Ramos (cell line): ENCODE measurements around the gene ERBIN.
"Not testable (repeated sequence)": the region's sequence is repeated elsewhere in the genome, so short reads cannot be mapped to it uniquely, and the experiment has no call there.

Source experiments
- in situ Hi-C: fragments of 300-500 bp; cut with MboI; formaldehyde crosslinking; loops from one replicate; pipeline ENCODE4 v1.14.3; 2022; ENCODE audit warnings: low sequenced_read_pairs; ENCODE audit not compliant: unreplicated experiment

Gene ERBIN

DNA sequence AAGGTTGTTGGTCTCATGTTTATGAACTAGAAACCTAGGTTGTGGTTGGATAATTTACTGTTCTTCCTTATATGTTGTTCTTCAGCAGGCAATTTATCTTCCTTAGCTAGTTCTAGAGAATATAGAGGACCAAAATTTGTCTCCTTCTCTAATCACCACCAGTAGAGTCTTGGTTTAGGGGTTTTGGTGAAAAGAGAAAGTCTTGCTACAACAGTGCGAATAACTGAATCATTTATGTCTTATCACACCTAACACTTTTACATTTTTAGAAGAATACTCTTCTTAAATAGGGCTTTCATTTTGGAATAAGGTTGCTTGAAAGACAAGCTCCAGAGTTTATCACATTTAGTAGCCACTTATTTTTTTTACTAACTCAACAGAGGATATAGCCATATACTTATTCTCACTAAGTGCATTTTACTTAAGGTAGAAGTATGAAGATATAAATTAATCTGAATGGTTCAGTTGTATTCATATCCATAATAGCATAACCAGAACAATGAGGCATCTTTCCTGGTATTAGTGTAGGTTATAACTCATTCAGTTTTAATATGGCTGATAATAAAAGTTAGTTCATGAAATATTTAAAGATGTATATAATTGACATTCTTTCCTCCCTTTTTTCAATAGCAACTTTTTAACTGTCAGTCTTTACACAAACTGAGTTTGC is 67.9 kb downstream of the ERBIN start:
- in situ Hi-C loops = no loop called here

DNA sequence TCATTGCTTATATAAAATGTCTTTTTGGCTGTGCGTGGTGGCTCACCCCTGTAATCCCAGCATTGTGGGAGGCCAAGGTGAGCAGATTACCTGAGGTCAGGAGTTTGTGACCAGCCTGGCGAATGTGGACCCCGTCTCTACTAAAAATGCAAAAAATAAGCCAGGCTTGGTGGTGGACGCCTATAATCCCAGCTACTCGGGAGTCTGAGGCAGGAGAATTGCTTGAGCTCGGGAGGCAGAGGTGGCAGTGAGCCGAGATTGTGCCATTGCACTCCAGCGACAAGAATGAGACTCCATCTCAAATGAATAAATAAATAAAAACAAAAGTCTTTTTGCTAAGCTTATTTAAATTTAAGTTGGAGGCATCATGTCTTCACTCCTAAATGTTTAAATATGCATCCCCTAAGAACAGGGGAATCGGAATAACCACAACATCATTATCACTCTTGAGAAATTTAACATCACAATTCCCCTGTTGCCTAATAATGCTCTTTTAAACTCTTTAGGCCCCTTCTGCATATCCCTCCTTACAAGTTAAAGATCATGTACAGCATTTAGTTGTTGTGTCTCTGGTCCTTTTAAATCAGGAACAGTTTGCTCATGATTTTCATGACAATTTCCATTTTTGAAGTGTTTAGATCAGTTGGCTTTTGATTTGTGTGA is 72.8 kb downstream of the ERBIN start:
- in situ Hi-C loops = no loop called here

DNA sequence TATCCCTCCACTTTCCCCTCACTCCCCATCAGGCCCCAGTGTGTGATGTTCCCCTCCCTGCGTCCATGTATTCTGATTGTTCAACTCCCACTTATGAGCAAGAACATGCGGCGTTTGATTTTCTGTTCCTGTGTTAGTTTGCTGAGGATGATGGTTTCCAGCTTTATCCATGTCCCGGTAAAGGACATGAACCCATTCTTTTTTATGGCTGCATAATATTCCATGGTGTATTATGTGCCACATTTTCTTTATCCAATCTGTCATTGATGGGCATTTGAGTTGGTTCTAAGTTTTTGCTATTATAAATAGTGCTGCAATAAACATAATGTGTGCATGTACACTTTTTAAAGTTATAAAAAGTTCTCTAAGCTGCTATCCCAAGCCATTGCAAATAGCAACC is 75.6 kb downstream of the ERBIN start:
- in situ Hi-C loops = no loop called here

DNA sequence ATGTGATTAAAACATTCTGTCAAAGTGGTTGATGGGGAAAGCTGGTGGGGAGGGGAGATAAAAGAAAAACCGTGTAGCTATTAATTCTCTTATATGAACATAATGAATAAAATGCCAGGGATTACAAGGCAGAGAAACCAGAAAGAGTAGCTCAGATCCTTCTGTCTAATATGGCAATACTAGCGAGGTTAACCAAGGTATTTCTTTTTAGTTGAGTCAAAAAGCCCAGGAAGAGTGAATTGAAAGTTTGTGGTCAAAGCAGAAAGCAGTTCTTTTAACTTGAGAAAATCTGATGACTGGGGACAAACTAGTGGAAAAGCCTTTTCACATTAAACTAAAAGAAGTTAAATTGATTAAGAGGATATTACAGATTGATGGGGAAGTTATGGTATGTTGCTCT is 76.0 kb downstream of the ERBIN start:
- in situ Hi-C loops = no loop called here

DNA sequence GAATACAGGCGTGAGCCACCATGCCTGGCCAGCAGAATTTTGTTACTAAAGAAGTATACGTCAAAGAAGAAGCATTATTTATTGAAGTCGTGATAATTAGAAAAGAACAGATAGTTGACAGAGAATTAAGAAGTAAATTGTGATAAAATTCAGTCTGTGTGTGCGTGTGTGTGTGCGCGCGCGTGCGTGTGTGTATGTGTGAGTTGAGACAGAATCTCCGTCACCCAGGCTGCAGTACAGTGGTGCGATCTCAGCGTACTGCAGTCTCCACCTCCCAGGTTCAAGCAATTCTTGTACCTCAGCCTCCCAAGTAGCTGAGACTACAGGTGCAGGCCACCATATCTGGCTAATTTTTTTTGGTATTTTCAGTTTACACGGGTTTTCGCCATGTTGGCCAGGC is 77.8 kb downstream of the ERBIN start:
- in situ Hi-C loops = no loop called here

DNA sequence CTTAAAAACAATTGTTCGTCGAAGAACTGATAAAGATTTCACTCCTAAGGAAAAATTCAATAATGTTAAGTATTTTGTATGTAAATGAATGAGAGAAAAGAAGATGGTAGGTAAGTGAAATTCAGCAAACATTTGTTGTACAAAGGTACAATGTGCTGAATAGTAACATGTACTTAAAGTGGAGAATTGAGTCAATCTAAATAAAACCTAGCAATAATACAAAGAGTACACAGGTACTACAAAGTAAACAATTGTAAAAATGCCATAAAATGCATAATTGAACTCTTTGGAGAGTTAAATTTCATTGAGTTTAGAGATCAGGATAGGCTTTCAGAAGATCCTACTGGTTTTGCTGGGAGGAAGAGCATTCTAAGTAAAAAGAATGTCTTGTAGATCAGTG is 82.9 kb downstream of the ERBIN start:
- in situ Hi-C loops = no loop called here

DNA sequence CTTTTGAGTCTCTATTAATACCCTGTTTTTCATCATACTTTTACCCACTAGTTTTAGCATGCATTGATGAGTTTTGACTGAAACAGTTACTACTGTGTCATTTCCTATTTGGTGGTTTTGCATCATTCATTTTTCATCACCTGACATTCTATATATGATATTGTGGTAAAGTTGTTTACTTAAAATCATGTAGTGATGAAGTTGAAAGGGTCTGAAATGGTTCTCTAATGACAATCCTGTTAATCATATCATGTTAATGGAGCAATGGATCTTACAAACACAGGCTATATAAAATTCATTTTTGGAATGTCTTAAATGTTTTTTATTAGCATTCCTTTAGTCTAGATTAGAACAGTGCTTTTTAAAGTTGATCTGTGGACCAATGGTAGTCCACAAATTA is 84.1 kb downstream of the ERBIN start:
- in situ Hi-C loops = no loop called here

DNA sequence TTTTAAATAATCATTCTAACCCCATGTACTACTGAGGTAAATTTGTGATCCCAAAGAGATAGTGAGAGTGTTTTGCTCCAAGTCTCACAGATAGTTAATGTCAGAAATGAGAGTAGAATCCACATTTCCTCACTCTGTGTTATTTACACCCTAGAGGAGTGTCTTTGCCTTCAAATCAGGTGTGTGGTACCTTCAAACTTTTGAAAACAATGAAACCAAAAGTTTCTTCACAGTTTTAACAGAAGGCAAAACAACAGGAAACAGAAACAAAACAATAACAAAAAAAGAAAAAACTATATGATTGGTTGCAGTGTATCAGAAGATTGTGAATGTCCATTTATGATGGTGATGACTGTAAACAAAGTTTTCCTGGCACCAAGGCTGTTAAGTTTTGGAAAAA is 85.9 kb downstream of the ERBIN start:
- in situ Hi-C loops = no loop called here

DNA sequence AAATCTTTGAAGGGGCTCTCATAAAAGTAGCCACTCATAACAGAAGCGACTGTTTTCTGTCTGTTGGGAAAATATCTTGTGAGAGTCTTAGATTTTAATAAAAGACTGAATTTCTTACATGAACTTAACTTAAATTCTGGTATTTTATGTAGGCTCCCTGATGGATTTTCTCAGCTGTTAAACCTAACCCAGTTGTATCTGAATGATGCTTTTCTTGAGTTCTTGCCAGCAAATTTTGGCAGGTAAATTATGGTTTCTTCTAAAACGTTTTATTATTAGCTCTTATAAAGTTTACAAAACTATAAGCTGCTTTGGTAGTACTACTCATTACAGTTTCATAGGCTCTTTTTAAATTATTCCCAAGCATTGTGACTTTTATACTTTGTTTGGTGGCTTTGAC is 87.0 kb downstream of the ERBIN start:
- in situ Hi-C loops = no loop called here

DNA sequence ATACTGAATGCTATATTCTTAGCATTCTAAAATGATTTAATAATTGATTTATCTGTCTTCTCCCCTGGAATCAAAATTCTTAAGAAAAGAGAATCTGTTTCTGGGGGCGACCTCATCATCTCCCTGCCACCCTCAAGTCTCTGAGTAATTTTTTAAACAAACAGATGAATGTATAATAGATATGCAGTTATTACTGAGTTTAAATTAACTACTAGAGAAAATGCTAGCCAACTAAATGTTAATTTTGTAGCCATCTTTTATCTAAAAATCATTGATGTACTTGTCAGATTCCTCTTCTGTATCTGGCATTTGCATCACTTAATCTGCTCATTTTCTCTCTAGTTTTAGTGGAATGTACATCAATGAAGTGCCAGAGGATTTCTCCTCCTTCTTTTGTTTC is 87.5 kb downstream of the ERBIN start:
- in situ Hi-C loops = no loop called here

DNA sequence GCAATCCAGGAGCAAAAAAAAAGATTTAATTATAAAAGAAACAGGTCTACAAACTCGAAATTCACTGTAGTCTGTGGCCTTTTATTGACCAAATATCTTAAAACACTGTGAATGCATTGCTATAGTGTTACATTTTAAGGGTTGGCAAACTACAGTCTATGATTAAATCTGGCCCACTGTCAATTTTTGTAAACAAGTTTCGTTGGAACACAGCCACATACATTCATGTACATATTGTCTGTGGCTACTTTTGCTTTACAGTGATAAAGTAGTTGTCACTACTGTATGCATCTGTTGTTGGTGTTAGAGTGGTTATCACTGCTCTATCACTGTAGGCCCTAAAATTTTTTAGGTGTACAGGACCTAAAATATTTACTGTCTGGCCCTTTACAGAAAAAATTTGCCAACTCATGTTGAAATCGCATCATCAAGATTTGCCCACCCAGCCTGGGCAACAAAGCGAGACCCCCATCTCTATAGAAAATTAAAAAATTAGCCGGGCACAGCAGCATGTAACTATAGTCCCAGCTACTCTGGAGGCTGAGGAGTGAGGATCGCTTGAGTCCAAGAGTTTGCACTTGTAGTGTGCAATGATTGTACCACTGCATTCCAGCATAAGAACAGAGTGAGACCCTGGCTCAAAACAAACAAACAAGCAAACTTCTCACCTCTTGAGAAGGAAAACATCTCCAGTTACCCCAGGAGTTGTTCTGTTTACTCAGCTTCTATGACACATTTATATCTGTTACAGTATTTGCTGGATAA is 89.0 kb downstream of the ERBIN start:
- in situ Hi-C loops = no loop called here

DNA sequence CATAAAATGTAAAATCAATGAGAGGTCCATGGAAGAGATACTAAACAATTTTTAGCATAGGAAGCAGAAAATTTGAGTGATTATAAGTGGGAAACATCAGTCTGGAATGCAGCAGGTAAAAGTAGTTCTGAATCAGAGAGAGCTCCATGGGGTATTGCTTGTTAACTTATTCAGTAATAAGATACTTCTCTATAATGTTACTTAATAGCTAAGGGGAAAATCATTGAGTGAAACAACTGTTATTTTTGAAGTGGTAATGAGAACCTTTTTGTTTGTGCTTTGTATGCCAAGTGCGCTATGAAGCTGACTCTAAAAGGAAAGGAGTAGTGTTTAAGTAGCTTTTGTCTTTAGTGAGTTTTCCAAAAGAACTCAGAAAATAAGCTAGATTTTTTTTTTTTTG is 95.2 kb downstream of the ERBIN start:
- in situ Hi-C loops = no loop called here

DNA sequence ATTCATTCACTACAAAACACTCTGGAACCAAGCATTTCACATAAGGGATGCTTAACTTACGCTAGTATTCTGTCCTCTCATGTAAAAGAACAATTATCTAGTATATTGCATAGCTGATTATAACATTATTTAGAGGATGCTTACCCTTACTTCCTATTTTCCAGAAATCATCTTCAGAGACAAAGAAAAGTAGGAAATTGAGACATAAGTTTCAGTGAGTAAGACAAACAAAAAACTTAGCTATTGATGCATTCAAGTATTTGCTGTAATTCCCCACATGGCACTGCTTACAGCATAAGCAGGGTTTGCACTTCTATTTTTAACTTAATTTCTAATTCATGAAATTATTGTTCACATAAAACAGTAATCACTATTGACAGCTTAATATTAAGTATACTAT is 112.9 kb downstream of the ERBIN start:
- in situ Hi-C loops = no loop called here

DNA sequence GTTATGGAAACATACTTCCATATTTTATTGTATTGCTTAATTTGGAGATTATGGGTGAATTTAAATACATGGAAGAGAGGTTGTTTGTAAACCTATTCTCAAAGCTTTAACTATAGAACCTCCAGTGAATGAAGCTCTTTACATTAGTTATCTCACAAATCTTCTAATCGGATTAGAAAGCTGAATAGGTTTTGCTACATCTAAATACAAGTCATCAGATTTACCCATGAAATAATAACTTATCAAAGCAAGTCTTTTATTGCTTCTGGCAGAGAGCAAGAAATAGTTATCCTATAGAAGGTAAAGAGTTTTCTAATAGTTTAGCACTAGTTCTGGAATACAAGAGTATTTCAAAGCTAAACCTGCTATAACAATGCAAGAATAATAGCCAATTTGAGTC is 113.3 kb downstream of the ERBIN start:
- in situ Hi-C loops = no loop called here

DNA sequence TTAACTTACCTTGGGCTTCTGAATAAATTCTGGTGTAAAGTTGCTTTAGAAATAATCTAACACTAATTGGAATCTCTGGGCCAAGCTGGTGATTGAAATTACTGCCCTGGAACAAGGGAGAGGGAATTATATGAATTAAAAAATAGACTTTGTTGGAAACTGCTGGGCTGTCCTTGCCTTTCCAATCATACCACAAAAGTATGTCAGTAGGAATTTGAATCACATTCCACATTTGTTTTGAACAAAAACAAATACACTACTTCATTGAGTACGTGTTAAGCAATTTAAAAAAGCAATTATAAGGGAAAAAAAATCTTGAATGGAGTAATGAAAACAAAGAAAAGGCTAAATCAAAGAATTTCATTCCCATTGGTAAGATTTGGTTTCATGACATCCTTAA is 115.3 kb downstream of the ERBIN start:
- in situ Hi-C loops = no loop called here

DNA sequence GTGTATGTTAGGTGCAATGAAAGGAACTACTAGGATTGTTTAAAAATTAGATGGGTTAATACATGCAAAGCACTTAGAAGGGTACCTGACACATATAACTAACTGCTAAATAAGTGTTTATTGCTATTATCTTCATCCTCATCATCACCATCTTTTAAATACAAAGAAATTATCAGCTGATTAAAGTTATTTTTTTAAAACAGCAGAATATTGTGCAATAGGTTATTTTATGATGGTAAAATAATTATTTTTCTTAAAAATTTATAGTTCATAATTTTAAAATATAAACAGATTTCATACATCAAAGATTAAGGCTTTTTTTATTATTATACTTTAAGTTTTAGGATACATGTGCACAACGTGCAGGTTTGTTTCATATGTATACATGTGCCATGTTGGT is 130.9 kb downstream of the ERBIN start:
- in situ Hi-C loops = no loop called here

DNA sequence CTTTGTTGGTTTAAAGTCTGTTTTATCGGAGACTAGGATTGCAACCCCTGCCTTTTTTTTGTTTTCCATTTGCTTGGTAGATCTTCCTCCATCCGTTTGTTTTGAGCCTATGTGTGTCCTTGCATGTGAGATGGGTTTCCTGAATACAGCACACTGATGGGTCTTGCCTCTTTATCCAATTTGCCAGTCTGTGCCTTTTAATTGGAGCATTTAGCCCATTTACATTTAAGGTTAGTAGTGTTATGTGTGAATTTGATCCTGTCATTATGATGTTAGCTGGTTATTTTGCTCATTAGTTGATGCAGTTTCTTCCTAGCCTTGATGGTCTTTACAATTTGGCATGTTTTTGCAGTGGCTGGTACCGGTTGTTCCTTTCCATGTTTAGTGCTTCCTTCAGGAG is 134.9 kb downstream of the ERBIN start:
- in situ Hi-C loops = not testable (repeated sequence)

DNA sequence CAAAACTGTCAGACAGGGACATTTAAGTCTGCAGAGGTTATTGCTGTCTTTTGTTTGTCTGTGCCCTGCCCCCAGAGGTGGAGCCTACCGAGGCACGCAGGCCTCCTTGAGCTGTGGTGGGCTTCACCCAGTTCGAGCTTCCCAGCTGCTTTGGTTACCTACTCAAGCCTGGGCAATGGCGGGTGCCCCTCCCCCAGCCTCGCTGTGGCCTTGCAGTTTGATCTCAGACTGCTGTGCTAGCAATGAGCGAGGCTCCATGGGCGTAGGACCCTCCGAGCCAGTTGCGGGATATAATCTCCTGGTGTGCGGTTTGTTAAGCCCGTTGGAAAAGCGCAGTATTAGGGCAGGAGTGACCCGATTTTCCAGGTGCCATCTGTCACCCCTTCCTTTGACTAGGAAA is 136.7 kb downstream of the ERBIN start:
- in situ Hi-C loops = not testable (repeated sequence)

DNA sequence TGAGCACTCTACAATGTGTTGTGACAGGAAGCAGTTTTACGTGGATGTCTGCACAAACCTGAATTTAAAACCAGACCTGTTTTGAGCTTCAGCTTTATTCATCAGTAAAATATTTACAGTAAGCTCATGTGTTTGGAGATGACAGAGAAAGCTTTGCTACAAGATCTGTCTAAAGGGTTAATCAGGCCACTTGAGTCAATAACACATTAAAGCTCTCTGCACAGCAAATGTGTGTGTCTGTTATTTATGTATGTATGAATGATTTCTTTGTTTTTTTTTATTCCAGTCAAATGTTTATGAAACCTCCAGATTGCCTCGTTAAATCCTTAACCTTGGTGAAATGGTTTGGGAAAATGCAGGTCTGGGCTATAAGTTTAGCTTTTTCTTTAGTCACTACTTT is 140.5 kb downstream of the ERBIN start:
- in situ Hi-C loops = no loop called here

DNA sequence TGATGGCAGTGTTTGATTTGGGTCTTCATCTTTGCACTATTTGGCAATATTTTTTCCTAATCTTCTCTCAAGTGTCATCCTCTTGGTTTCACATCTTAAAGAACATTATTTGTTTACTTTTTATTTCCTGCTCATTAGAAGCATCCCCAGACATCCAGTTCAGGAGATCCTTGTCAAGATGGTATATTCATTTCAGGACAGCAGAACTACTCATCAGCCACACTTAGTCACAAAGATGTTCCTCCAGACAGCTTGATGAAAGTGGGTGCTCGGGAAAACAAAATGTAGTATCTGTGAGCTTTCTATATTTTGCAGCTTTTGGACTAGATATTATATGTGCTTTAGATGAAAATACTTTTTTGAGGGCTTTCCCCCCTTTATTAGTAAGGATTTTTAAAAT is 145.7 kb downstream of the ERBIN start:
- in situ Hi-C loops = no loop called here

DNA sequence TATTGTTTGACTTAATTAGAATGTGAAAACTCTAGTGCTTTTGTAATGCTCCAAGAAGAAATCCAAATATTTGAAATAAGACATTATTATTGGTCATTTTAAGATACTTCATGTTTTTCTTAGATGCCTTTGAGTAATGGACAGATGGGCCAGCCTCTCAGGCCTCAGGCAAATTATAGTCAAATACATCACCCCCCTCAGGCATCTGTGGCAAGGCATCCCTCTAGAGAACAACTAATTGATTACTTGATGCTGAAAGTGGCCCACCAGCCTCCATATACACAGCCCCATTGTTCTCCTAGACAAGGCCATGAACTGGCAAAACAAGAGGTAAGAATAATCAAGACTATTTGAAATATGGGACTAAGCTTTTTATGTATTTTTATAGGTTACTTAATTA is 148.5 kb downstream of the ERBIN start:
- in situ Hi-C loops = no loop called here

DNA sequence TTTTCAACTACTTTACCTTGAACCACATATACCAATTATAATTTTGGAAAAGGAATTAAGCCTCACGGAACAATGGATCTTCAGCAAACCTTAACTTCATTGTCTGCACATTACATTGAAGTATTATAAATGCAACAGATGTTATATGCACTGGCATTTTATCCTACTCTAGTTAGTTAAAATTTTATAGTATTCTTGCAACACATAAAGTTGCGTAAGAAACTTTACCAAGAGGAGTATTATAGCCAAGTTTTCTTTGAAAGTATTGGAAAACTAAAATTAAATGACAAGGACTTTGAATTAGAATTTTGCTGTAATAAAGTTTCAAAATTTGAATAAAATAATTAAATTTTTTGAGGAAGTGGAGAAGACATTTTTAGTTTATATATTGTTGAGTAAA is 154.3 kb downstream of the ERBIN start:
- in situ Hi-C loops = no loop called here
